Pancreas (tissue), 10 donors: Measurements from ENCODE around the gene CLEC3B. TPM values are rescaled to one million over a fixed set of nuclear protein-coding genes. Genes with fewer than 3 reads are reported as not detected.

Source experiments
- ATAC-seq, 4 donors: fragments of 200-7000 bp; cut with Tn5 transposase; one replicate each; pipeline versions ENCODE4 v1.8.0 to v1.9.1; 2020; ENCODE audit warnings: mild to moderate bottlenecking in 4 of 4, moderate library complexity in 4 of 4
- DNase-seq, 6 donors: peaks; one replicate each; pipeline ENCODE4 v3.0.0-alpha.2; 2020
- FAIRE-seq: peaks from 2 replicates; lab custom pipeline; 2012; peaks lifted over from hg19 to GRCh38; lab: Jason Lieb, UNC
- H3K27ac ChIP-seq, 4 donors: fragments of 200-600 bp; sonication (generic); 1 replicate in 3 of 4; 2 replicates in 1 of 4; pipeline versions ENCODE4 v1.5.0 to v1.8.0; 2020
- H3K27me3 ChIP-seq, 4 donors: fragments of 200-600 bp; one replicate each; pipeline ENCODE4 v1.8.0; 2021
- H3K36me3 ChIP-seq, 3 donors: fragments of 200-600 bp; sonication (generic) in 1 of 3; one replicate each; pipeline versions ENCODE4 v1.5.0 to v1.8.0; 2020 to 2021
- H3K4me1 ChIP-seq, 3 donors: fragments of 200-600 bp; one replicate each; pipeline ENCODE4 v1.8.0; 2021
- H3K4me3 ChIP-seq, 4 donors: fragments of 200-600 bp; sonication (generic) in 2 of 4; one replicate each; pipeline versions ENCODE4 v1.5.0 to v1.8.0; 2020 to 2021
- H3K9me3 ChIP-seq, 4 donors: fragments of 200-600 bp; one replicate each; pipeline ENCODE4 v1.8.0; 2021
- WGBS, 2 donors: extraction: QIAGEN DNeasy Blood & Tissue Kit; methylation state at CpG; one replicate each; pipeline ENCODE4 v1.1.7; 2013; 5-methylcytosine and 5-hydroxymethylcytosine counted together
- intact Hi-C, 3 donors: fragments of 100-400 bp; cut with DNase I; formaldehyde crosslinking; loops; one replicate each; pipeline versions ENCODE4 v1.11.1 to v1.14.2; 2022
- polyA plus RNA-seq, 2 donors: library from polyadenylated mRNA; stranded (reverse); fragments of 200-250 nt; gene quantifications; one replicate each; pipeline ENCODE4 v1.2.3, GENCODE V29; 2013
- total RNA-seq, 6 donors: library from RNA; stranded (reverse); fragmentation: NEBNext Ultra II Directional in 4 of 6; extraction: Animal tissue kit (Norgen Biotek cat#: 25700) in 4 of 6; gene quantifications; one replicate each; pipeline versions ENCODE4 v1.2.1 to v1.2.4, GENCODE V29; 2021 to 2023
- TF ChIP-seq, protein P1 (sequence below), 4 donors: fragments of 200-600 bp; sonication (generic) in 3 of 4; IDR thresholded peaks; one replicate each; pipeline versions ENCODE4 v1.5.0 to v1.8.0; 2021; ENCODE audit warnings: antibody characterized with exemption in 4 of 4
- donor health status: healthy with polysubstance abuse.
- donor health status: DM: no; HTN: no; CAD: no; lungs with moderate emphysema.
- donor health status: DM: no; HTN: no; CAD: no.
- donor health status: control.
- donor health status: control.
- donor health status: Bipolar disorder and iron deficiency.
- donor health status: DM: yes; HTN: yes; CAD: no.
- donor health status: DM: no; HTN: no; CAD: no.
- donor health status: DM: no; HTN: no; CAD: no.
- donor health status: DM: yes; HTN: yes; CAD: no.

Gene CLEC3B
- total and polyA plus RNA-seq, 8 donors, result 1.3 to 31.9 (median 7.8) TPM

DNA sequence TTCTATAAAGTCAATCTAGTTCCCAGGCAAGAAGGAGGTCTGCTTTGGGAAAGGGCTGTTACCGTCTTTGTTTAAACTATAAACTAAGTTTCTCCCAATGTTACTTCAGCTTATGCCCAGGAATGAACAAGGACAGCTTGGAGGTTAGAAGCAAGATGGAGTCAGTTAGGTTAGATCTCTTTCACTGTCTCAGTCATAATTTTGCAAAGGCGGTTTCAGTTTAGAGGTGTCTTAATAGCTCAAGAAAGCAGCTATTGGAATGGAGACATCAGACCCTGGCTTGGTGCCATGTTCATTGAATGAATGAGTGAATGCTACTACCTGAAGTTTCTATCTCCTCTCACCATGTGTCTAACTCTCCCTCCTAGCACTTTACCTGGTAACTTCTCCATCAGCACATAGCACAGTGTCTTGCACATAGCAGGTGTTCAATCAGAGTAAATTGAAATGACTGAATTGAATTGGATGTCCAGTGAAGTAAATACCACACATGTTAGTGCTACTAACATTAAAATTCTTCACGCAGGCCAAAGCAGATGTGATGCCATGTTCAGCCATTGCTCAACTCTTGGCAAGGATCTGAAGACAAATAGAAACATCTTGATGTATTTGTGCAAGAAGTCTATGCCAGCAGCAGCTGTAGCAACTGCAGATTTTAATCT lies 28.2 kb downstream of the CLEC3B start:
- WGBS, 2 donors, result 73% methylated on average over 3 of the region's 3 CpGs
- peak in 1 of 4 donors; percentile 54 for ATAC-seq
- no peak for FAIRE-seq

DNA sequence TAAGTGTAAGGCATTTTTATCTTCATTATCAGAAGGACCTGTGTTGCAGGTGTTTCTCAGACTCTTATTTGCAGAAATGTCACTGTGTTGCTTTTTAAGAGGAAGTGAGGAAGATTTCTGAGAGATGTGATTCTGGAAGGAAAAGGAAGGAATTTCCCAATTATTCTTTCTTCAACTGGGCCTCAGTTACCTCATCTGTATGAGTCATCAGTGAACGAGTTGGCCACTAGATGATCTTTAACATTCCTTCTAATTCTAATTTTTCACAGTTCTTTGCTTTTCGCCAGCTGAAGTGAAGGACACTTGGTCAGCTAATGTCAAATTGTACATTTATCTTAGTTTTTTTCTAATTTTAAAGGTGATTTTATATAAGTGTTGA lies 28.9 kb downstream of the CLEC3B start:
- Histone ChIP-seq H3K36me3 (no peaks in the 10 kb centered on the region), H3K27me3 (no peaks in the 10 kb centered on the region), H3K4me1 (no peaks in the 10 kb centered on the region), H3K27ac (peak overlapping the region in 1 of 4 donors; percentile 5), H3K9me3 (no peaks in the 10 kb centered on the region), H3K4me3 (no peak overlapping the region)
- FAIRE-seq (no peak), ATAC-seq (peak in 3 of 4 donors; percentile 34 to 67 (median 49)), DNase-seq (no peak)
- 52 to 55% methylated on average over 2 of the region's 2 CpGs for WGBS, 2 donors
- intact Hi-C loops, result no loop called here
- TF ChIP-seq, protein P1, sequence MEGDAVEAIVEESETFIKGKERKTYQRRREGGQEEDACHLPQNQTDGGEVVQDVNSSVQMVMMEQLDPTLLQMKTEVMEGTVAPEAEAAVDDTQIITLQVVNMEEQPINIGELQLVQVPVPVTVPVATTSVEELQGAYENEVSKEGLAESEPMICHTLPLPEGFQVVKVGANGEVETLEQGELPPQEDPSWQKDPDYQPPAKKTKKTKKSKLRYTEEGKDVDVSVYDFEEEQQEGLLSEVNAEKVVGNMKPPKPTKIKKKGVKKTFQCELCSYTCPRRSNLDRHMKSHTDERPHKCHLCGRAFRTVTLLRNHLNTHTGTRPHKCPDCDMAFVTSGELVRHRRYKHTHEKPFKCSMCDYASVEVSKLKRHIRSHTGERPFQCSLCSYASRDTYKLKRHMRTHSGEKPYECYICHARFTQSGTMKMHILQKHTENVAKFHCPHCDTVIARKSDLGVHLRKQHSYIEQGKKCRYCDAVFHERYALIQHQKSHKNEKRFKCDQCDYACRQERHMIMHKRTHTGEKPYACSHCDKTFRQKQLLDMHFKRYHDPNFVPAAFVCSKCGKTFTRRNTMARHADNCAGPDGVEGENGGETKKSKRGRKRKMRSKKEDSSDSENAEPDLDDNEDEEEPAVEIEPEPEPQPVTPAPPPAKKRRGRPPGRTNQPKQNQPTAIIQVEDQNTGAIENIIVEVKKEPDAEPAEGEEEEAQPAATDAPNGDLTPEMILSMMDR (IDR thresholded peaks at IDR 0.05), result no peak

More for the DNA sequence above, 28.2 kb downstream of the CLEC3B start:
- DNase-seq, result no peak
- Histone ChIP-seq H3K4me1 (no peaks in the 10 kb centered on the region), H3K9me3 (no peaks in the 10 kb centered on the region), H3K36me3 (no peaks in the 10 kb centered on the region), H3K27ac (no peak overlapping the region), H3K4me3 (no peak overlapping the region), H3K27me3 (no peaks in the 10 kb centered on the region)
- intact Hi-C loops, result no loop called here
- TF ChIP-seq, protein P1 (IDR thresholded peaks at IDR 0.05), result no peak

DNA sequence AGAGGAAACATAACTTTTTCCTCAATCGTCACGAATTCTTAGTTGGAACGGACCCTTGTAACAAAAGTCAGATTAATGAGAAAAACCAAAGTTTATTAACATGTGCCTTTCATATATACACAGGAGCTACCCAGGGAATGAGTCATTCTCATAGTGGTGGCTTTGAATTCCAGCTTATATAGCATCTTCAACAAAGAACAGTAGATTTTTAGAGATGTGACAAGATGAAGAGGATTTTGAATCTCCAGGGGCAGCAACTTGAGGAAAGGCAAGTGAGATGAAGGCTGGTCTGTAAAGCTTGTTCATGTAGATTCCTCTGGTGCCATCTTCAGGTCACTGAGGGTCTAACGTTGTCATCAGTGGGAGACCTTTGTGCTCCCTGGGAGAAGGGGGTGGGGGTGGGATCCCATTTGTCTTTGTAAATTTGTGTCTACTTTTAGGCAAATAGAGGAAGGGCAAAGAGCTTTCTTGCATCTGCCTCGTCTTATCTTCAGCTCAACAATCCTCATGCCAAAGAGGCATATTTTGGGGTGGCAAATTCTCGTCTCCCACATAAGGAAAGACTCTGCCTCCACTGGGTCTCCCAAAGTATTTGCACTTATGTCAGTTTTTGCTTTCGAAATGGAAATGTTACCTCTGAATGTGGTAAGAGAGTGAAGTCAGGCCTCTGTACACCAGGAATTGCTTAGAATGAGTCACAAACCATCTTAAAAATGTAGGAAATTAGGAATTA lies 29.5 kb downstream of the CLEC3B start:
- Histone ChIP-seq H3K36me3 (no peaks in the 10 kb centered on the region), H3K27ac (peak overlapping the region in 1 of 4 donors; percentile 5), H3K4me1 (no peaks in the 10 kb centered on the region), H3K4me3 (no peak overlapping the region), H3K9me3 (no peaks in the 10 kb centered on the region), H3K27me3 (no peaks in the 10 kb centered on the region)
- TF ChIP-seq, protein P1 (IDR thresholded peaks at IDR 0.05), result no peak
- ATAC-seq (peak in 2 of 4 donors; percentile 39 to 40), FAIRE-seq (no peak), DNase-seq (no peak)
- intact Hi-C loops, result no loop called here
- WGBS, 2 donors, result 68 to 77% methylated on average over 7 of the region's 7 CpGs

DNA sequence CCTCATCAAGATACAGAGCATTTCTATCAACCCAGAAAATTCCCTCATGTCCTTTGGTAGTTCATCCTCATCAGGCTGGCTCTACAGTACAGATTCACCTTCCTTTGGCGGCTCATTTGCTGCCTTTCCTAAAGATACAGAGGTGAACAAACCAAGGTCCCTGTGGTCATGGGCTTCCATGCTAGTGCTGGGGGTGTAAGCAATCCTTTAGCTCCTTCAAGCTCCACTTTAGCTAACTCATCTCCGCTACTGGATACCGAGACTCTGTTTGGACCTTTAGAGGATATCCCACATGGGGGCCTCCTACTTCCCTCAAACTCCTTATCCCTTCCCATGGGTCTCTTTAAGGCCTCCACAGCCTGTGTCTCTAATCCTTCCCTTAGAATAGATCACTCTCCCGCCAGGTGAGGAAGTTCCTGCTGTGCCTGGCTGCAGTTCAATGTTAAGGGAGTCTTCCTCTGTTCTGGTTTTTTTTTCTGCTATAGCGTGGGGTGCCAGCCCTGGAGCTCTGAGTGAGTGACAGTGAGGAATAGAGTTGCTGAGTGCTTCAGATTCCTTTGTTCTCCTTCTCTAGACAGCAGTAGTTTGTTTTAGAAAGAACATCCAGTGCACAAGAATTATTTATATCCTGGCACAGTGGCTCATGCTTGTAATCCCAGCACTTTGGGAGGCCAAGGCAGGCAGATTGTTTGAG lies 30.7 kb downstream of the CLEC3B start:
- intact Hi-C loops, result no loop called here
- 74 to 78% methylated on average over 5 of the region's 5 CpGs for WGBS, 2 donors
- H3K27ac ChIP-seq, result no peak overlapping the region
- H3K4me1 ChIP-seq, result no peaks in the 10 kb centered on the region
- H3K27me3 ChIP-seq, result no peaks in the 10 kb centered on the region
- peak in 2 of 4 donors; percentile 11 to 19 for ATAC-seq
- no peaks in the 10 kb centered on the region for H3K9me3 ChIP-seq
- FAIRE-seq, result no peak
- TF ChIP-seq, protein P1 (IDR thresholded peaks at IDR 0.05), result no peak
- H3K4me3 ChIP-seq, result no peak overlapping the region
- no peaks in the 10 kb centered on the region for H3K36me3 ChIP-seq
- DNase-seq, result no peak
